ENCODE data around the gene NRXN3.

Gene NRXN3

DNA sequence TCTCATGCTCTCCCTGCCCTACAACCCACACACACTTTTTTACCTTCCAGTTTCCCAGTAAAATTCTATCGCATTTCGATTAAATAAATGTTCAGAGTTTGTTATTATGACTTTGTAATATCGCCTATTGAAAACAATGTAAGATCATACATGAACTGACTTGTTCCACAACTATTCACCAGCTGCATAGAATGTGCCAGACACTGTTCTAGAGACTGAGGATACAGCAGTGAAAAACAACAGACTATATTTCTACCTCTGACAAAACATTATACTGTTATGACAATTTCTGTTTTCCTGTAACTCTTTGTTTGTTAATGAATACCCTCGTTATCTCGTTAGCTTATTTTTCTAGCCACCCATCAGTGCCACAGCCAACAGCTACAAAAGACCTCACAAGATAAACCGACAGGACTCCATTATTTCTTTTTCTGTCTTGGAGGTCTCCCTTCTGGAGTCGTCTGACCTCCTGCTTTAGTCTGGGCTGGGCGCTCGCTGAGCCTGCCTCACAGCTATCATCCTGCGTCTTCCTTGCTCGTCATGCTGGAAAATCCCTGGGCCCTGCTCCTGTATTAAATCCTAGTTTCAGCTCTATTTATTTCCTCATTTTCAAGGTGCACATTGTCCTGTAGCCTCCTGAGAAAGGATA lies 1542.3 kb downstream of the NRXN3 start (continued):
- TF ChIP-seq ZNF692 (tag by site-specific recombination; IDR thresholded peaks at IDR 0.05): no peak
- TF ChIP-seq ZNF19 (tag by site-specific recombination; IDR thresholded peaks at IDR 0.05; ENCODE audit: low read depth): no peak
- TF ChIP-seq ZNF707 (tag by site-specific recombination; IDR thresholded peaks at IDR 0.05): no peak
- no peak for TF ChIP-seq ZNF600 (tag by site-specific recombination; IDR thresholded peaks at IDR 0.05)
- no peak for TF ChIP-seq ZBTB1 (tag by site-specific recombination; IDR thresholded peaks at IDR 0.05)
- TF ChIP-seq ZXDB (tag by site-specific recombination; IDR thresholded peaks at IDR 0.05): no peak

DNA sequence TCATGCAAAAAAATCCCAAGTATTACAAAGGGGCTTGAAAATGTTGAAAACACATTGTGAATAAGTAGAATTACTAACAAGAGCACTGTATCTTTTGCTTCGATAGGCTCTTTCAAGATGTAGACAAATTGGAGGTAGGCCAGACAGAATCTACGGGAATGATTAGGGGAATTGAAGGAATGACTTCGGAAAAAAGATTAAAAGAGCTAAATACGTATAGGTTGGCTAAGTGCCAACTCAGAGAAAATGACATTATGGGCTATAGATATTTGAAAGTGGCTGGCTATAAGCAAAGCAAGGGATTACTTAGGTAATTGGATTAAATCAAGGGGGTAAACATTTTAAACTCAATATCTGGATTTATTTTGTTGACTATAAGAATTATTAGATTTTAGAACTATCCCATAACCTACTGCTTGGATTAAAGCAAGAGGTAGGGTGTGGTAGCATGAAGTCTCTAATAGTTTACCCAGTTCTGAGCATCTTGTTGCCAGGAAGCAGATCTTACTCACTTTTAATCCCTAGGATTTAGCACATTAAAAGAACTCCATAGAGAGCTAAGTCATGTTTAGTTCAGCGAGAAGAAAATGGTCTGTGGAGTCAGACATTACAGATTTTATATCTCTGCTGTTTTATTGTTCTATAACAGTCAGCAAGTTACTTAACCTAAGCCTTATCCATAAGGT lies 1551.4 kb downstream of the NRXN3 start:
- Histone ChIP-seq H3K4me3 (ENCODE audit: low read depth, low read length) (no peak overlapping the region), H3K4me1 (ENCODE audit: control insufficient read depth, insufficient read depth, low read length) (peaks cover 7% of the 10 kb centered on the region; the same call in 1 of the 2 replicates), H3K9me3 (ENCODE audit: control insufficient read depth, insufficient read depth, low read depth, low read length) (no peaks in the 10 kb centered on the region), H3K36me3 (ENCODE audit: control insufficient read depth in 2 of 2, insufficient read depth in 1 of 2, low read length in 2 of 2) (no peaks in the 10 kb centered on the region), H3K27ac (ENCODE audit: extremely low read depth, low read depth, low read length) (no peak overlapping the region)
- ChIA-PET POLR2A (no interaction called here), CTCF (no interaction called here)
- no peak for TF ChIP-seq ZNF174 (tag by site-specific recombination; IDR thresholded peaks at IDR 0.05)
- no peak for TF ChIP-seq ZNF530 (tag by site-specific recombination; IDR thresholded peaks at IDR 0.05; ENCODE audit: low read depth)
- TF ChIP-seq ZNF544 (tag by site-specific recombination; IDR thresholded peaks at IDR 0.05): no peak

GRCh38 chr14:79724934-79725717 lies 1555.0 kb downstream of the NRXN3 start:
- CTCF ChIA-PET: interaction anchor here (0.6 kb wide), 1 partner anchor 52 kb away, joined by 3 read pairs; no protein-coding TSS in a partner anchor
- Histone ChIP-seq H3K36me3 (ENCODE audit: control insufficient read depth in 2 of 2, insufficient read depth in 1 of 2, low read length in 2 of 2) (no peaks in the 10 kb centered on the region), H3K27ac (ENCODE audit: extremely low read depth, low read depth, low read length) (no peak overlapping the region), H3K9me3 (ENCODE audit: control insufficient read depth, insufficient read depth, low read depth, low read length) (no peaks in the 10 kb centered on the region), H3K4me3 (ENCODE audit: low read depth, low read length) (no peak overlapping the region), H3K4me1 (ENCODE audit: control insufficient read depth, insufficient read depth, low read length) (no peaks in the 10 kb centered on the region)
- TF ChIP-seq ZNF174 (tag by site-specific recombination; IDR thresholded peaks at IDR 0.05) (no peak), ZNF561 (tag by site-specific recombination; IDR thresholded peaks at IDR 0.05; ENCODE audit: borderline replicate concordance) (no peak), HIC1 (tag by site-specific recombination; IDR thresholded peaks at IDR 0.05) (no peak), ZNF248 (tag by site-specific recombination; IDR thresholded peaks at IDR 0.05) (no peak), KLF9 (tag by site-specific recombination; IDR thresholded peaks at IDR 0.05; ENCODE audit: low read depth) (no peak), ZNF830 (tag by site-specific recombination; IDR thresholded peaks at IDR 0.05; ENCODE audit: low read depth) (no peak), KLF10 (tag by site-specific recombination; IDR thresholded peaks at IDR 0.05) (no peak), KLF16 (tag by site-specific recombination; IDR thresholded peaks at IDR 0.05) (no peak), ZNF645 (tag by site-specific recombination; IDR thresholded peaks at IDR 0.05) (no peak), ZNF626 (tag by site-specific recombination; IDR thresholded peaks at IDR 0.05) (no peak), ZNF114 (tag by site-specific recombination; IDR thresholded peaks at IDR 0.05) (no peak), HOXD13 (CRISPR knock-in tag; IDR thresholded peaks at IDR 0.05; ENCODE audit: borderline replicate concordance) (no peak)
- POLR2A ChIA-PET: no interaction called here
